ENCODE results near the gene USH1G. TPM values are rescaled to one million over a fixed set of nuclear protein-coding genes. Genes with fewer than 3 reads are reported as not detected.
"Not testable (repeated sequence)": the region's sequence is repeated elsewhere in the genome, so short reads cannot be mapped to it uniquely, and the experiment has no call there.

Gene USH1G
- total RNA-seq, result 3.1 to 3.9 TPM (median 3.9 TPM) in 3 replicates

DNA sequence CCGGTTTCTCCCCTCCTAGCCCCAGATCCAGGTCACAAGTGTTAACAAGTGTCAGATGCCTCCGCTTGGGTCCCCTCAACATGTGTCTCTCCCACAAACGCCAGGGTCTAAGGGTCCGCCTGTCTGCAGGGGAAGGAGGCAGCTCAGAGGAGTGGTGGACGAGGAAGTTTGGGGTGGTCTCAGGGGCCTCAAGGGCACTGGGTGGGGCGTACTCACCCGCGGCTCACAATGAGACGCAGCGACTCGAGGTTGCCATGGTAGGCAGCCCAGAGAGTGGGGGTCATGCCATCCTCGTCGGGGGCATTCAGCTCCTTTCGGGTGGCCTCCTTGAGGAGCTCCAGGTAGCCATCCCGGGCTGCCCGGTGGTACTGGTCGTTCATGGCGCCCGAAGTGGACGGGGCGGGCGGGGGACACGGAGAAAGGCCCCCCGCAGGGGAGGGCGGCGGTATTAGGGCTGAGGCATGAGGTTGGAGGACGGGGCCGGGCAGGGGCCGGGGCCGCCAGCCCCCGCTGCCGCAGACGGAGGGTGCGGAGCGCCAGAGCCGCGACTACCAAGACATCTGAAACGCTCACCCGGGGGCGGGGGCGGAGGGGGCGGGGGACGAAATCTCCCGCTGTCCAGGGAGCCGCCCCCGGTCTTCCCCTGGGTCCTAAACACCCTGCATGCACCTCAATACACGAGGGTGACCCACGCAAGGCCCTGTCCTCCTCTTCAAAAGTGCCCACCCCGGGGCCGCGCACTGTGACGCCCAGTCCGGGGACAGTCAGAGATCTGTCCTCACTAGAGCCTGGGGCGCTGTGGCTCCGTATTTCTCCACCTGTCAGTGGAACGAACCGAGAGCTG is at the start of gene USH1G:
Gene USH1G (minus strand): TSS at position 562 of the 844 bp plus-strand sequence. CDS start 182 bp downstream, at position 380.
- no peak within 1 kb of the TSS for H3K27ac Mint-ChIP-seq
- H3K4me1 Mint-ChIP-seq, result peaks cover 27% of the 10 kb centered on the region
- peak within 1 kb of the TSS; percentile 67 for H3K4me3 Mint-ChIP-seq
- H3K9me3 Mint-ChIP-seq, result no peaks in the 10 kb centered on the region
- peaks cover 54% of the 10 kb centered on the region for H3K27me3 Mint-ChIP-seq (ENCODE audit: low read depth)
- no peaks in the 10 kb centered on the region for H3K36me3 Mint-ChIP-seq
- TF ChIP-seq, protein P1, sequence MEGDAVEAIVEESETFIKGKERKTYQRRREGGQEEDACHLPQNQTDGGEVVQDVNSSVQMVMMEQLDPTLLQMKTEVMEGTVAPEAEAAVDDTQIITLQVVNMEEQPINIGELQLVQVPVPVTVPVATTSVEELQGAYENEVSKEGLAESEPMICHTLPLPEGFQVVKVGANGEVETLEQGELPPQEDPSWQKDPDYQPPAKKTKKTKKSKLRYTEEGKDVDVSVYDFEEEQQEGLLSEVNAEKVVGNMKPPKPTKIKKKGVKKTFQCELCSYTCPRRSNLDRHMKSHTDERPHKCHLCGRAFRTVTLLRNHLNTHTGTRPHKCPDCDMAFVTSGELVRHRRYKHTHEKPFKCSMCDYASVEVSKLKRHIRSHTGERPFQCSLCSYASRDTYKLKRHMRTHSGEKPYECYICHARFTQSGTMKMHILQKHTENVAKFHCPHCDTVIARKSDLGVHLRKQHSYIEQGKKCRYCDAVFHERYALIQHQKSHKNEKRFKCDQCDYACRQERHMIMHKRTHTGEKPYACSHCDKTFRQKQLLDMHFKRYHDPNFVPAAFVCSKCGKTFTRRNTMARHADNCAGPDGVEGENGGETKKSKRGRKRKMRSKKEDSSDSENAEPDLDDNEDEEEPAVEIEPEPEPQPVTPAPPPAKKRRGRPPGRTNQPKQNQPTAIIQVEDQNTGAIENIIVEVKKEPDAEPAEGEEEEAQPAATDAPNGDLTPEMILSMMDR (IDR thresholded peaks at IDR 0.05; ENCODE audit: unreplicated experiment), result no peak
- no peak for DNase-seq (ENCODE audit: low spot score in 2 of 2, unreplicated experiment in 2 of 2)

DNA sequence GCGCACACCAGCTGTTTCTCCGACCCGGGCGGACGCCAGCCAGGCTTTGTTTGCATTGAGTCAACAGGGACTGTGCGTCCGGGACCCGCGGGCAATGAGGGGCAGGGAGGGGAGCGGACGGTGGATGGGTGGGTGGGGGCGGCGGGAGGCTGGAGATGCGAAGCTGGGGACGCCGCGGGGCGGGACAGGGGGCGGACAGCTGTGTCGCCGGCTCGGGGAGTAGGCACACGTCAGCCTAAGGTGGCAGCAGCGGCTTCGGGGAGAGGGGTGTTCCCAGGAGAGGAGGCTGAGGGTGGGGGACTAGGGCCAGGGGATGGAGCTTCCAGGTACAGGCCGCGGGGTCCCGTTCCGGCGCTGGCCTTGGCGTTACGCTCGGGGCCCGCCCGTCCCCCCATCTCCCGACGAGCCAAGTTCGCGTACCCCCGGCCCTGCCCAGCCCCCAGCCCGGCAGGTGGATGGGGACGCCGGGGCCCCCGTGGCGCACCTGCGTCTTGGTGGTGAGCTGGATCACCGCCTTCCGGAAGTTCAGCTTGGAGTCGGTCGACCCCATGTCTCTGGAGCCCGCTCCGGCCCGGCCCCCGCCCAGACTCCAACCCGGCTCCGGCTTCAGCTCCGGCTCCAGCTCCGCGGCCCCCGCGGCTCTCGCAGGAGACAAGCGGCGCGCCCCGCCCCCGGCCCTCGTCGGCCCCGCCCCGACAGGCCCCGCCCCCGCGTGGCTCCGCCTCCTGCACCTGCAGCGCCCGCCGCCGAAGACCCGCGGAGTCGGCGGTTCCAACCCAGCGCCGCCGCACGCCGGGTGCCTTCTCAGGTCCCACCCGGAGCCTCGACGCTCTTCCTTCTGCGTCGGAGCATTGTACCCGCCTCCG is 49.3 kb upstream of the USH1G start, which contains the start of gene HID1:
Gene HID1 (minus strand): TSS at position 653 of the 866 bp plus-strand sequence. CDS start 103 bp downstream, at position 550.
- H3K4me1 Mint-ChIP-seq, result peaks cover 28% of the 10 kb centered on the region
- no peaks in the 10 kb centered on the region for H3K9me3 Mint-ChIP-seq
- TF ChIP-seq, protein P1 (IDR thresholded peaks at IDR 0.05; ENCODE audit: unreplicated experiment), result no peak
- H3K4me3 Mint-ChIP-seq, result peak within 1 kb of the TSS; percentile 70
- no peaks in the 10 kb centered on the region for H3K36me3 Mint-ChIP-seq
- H3K27ac Mint-ChIP-seq, result peak within 1 kb of the TSS; percentile 5
- H3K27me3 Mint-ChIP-seq (ENCODE audit: low read depth), result peaks cover 44% of the 10 kb centered on the region
- peak; percentile 72 to 83 for DNase-seq (ENCODE audit: low spot score in 2 of 2, unreplicated experiment in 2 of 2)

DNA sequence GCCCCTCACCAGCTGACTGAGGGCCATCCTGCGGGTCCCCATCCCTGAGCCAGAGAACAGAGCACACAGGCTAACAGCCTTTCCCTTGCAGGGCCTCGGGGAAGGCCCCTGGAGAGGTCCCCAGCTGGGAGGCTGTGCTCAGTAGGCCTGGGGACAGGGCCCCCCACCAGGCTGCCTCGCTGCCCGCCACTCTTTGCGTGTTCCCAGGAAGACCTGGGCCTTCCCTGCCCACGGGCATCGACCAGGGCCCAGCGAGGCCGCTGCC is 48.7 kb upstream of the USH1G start:
- H3K27ac Mint-ChIP-seq, result no peak overlapping the region
- peaks cover 44% of the 10 kb centered on the region for H3K27me3 Mint-ChIP-seq (ENCODE audit: low read depth)
- H3K4me3 Mint-ChIP-seq, result peak overlapping the region; percentile 70
- H3K9me3 Mint-ChIP-seq, result no peaks in the 10 kb centered on the region
- H3K4me1 Mint-ChIP-seq, result peaks cover 28% of the 10 kb centered on the region
- TF ChIP-seq, protein P1 (IDR thresholded peaks at IDR 0.05; ENCODE audit: unreplicated experiment), result no peak
- no peak for DNase-seq (ENCODE audit: low spot score in 2 of 2, unreplicated experiment in 2 of 2)
- no peaks in the 10 kb centered on the region for H3K36me3 Mint-ChIP-seq

DNA sequence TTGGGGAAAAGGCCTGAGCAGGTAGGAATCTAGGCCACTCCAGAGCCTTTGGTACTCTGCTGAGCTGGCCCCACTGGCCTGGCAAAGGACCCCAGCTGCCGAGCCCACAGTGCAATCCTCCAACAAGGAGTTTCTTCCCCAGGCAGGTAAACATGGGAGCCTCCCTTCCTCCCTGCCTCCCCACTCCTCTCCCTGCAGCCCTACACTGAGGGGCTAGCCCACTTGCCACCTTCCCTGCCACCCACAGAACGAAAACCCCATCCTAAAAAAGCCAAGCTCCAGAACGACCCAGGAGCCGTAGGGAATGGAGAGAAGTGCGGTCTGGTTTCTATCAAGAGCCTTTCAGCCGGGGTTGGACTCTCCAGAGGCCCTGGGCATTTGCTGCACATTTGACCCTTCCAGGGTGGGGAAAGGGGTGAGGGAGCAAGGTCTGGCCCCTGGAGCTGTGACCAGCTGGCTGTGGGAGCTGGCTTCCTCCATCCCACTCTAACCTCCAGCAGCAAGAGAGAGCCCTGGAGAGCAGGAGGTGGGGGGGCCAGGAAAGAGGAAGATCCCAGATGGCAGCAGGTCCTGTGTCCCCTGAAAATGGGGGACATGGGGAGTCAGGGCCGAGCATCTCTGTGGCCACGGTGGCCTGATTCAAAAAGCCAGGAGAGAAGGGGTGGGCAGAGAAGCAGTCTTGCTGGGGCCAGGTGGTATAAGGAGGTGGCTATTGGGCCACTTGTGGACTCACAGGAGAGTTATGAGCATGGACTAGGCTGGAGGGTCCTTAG is 48.2 kb upstream of the USH1G start:
- peaks cover 44% of the 10 kb centered on the region for H3K27me3 Mint-ChIP-seq (ENCODE audit: low read depth)
- no peaks in the 10 kb centered on the region for H3K36me3 Mint-ChIP-seq
- no peaks in the 10 kb centered on the region for H3K9me3 Mint-ChIP-seq
- DNase-seq (ENCODE audit: low spot score in 2 of 2, unreplicated experiment in 2 of 2), result no peak
- H3K4me3 Mint-ChIP-seq, result peak overlapping the region; percentile 70
- H3K4me1 Mint-ChIP-seq, result peaks cover 28% of the 10 kb centered on the region
- TF ChIP-seq, protein P1 (IDR thresholded peaks at IDR 0.05; ENCODE audit: unreplicated experiment), result no peak
- peak overlapping the region; percentile 47 for H3K27ac Mint-ChIP-seq

DNA sequence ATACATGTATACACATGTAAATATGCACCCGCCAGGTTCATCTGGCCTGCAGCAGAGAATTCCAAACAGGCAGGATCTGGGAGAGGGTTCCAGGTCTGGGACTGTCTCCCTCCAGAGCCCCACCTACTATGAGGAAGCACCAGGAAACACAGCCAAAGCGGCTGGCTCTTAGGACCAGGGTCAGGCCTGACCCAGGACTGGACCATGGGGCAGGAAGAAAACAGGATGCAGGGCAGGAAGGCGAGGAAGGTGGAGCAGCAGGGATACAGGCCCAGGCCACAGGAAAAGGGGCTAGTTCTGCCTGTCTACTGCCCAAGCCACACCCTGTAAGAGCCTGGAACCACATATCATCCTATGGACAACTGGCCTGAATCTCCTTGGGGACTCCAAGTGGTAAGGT is 47.3 kb upstream of the USH1G start:
- Mint-ChIP-seq H3K27me3 (ENCODE audit: low read depth) (peaks cover 39% of the 10 kb centered on the region), H3K36me3 (no peaks in the 10 kb centered on the region), H3K27ac (no peak overlapping the region), H3K9me3 (no peaks in the 10 kb centered on the region), H3K4me3 (peak overlapping the region; percentile 70), H3K4me1 (peaks cover 28% of the 10 kb centered on the region)
- DNase-seq (ENCODE audit: low spot score in 2 of 2, unreplicated experiment in 2 of 2), result no peak
- TF ChIP-seq, protein P1 (IDR thresholded peaks at IDR 0.05; ENCODE audit: unreplicated experiment), result no peak

DNA sequence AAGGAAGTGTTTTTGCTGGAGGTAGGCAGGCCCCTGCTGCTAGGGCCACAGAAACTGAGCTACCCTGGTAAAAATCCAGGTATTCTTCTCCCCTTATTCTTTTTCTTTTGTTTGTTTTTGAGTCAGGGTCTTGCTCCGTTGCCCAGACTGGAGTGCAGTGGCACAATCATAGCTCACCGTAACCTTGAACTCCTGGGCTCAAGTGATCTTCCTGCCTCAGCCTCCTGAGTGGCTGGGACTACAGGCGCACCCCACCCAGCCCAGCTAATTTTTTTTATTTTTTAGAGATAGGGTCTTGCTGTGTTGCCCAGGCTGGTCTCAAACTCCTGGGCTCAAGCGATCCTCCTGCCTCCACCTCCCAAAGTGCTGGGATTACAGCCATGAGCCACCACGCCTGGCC is 46.4 kb upstream of the USH1G start:
- not testable (repeated sequence) for H3K36me3 Mint-ChIP-seq; H3K9me3 Mint-ChIP-seq; H3K4me3 Mint-ChIP-seq; DNase-seq (ENCODE audit: low spot score in 2 of 2, unreplicated experiment in 2 of 2)
- Mint-ChIP-seq H3K4me1 (peaks cover 25% of the 10 kb centered on the region), H3K27ac (peak overlapping the region; percentile 39), H3K27me3 (ENCODE audit: low read depth) (peaks cover 32% of the 10 kb centered on the region)

Data from mesothelial cell of epicardium (in vitro differentiated cells).